GM18499 (cell line): Measurements from ENCODE around the gene AEN.

ENCODE experiments used
- ATAC-seq: cut with Tn5 transposase; IDR thresholded peaks from one replicate; pipeline ENCODE4 v1.9.1; 2021; ENCODE audit warnings: moderate number of reproducible peaks; ENCODE audit not compliant: insufficient read depth, unreplicated experiment

Gene AEN

DNA sequence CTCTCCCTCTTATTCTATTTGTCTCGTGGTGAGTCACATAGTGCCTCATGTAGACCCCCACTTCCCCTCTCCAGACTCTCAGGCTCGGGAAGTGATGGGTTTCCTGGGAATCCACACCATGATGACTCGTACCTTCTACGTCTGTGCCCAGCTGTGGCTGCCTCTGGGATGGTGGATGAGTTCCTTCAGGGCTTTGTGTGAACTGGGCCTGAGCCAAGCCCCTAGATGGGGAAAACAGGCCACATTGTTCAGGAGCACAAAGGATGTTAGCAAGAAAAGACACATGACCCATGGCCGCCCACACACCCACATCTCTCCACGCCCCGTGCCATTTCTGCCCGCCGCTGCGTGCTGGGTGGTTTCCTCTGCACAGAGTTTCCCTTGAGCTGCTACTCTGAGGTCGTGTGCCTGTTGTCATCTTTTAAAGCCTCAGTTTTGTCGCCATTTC is 28.2 kb downstream of the AEN start:
- ATAC-seq = no peak

DNA sequence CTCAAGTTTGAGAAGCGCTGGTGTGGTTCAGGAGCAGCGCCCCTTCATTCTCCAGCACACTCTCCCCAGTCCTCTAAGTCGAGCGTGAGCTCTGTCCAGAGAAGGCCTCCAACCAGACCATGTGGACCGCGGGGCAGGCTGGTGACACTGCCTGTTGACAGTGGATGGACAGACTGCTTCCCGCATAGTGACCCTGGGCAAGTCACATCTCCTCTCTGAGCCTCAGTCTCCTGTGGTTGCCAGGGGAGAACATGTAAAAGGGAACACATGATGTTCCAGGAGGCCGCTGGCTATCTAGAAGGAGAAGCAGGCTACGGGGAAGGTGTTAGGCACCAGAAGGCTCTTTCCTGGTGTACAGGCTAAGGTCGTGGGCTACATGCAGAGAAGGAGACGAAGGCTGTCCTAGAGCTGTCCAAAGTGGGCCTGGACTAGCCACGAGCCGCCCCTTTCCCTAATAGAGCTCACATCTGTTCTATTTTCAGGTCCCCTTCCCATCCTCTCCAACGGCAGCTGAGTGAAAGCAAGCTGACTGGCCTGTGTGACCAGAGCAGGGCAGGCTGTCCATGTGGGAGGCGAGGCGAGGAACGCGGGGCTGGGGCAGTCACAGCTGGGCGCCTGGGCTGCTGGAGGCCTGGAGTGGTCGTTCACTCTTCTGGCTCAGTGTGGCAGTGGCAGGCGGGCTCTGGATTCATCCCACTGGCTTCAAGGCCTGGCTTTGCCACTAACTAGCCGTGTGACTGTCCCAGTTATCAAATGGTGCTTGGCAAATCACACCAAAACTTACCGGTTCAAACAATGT is 28.8 kb downstream of the AEN start:
- no peak for ATAC-seq

DNA sequence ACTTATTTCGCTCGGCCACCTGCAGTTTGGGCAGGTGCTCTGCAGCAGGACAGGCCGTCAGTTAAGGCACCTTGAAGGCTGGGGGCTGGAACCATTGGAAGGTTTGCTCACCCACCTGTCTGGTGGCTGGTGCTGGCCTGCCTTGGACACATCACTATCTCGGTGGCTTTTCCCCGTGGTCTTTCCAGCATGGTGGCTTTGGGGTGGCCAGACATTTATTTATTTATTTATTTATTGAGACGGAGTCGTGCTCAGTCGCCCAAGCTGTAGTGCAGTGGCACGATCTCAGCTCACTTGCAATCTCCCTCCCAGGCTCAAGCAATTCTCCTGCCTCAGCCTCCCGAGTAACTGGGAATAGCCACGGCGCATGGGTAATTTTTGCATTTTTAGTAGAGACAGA is 29.4 kb downstream of the AEN start:
- no peak for ATAC-seq

DNA sequence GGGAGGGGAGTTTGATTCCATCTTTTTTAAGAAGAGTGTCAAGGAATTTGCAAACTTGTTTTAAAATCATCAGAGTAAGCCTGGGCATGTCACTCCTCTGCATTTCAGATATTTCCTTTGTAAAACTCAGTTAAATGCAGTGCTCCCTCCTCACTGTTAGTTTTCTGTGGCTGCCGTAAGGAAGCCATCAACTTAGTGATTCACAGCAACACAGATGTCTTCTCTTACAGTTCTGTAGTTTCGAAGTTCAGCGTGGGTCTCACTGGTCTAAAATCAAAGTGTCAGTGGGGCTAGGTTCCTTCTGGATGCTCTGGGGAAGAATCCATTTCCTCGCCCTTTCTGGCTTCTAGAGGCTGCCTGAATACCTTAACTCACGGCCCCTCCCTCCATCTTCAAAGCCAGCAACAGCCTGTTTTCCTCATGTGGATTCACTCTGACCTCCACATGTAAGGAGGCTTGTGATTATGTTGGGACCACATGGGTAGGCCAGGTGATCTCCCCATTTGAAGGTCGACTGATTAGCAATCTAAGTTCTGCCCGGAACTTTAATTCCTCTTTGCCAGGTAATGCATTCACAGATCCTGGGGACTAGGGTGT is 30.1 kb downstream of the AEN start:
- no peak for ATAC-seq

DNA sequence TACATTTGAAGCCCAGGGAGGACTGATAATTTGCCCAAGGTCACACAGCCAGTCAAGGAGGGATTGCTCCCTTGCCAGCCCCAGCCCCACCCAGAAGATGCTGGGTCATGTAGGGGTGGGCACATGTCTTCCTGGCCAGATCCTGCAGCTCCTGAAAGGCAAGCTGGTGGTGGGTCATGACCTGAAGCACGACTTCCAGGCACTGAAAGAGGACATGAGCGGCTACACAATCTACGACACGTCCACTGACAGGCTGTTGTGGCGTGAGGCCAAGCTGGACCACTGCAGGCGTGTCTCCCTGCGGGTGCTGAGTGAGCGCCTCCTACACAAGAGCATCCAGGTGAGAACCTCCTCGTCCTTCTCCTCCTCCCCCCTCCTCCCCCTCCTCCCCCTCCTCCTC is 30.8 kb downstream of the AEN start:
- ATAC-seq = no peak

DNA sequence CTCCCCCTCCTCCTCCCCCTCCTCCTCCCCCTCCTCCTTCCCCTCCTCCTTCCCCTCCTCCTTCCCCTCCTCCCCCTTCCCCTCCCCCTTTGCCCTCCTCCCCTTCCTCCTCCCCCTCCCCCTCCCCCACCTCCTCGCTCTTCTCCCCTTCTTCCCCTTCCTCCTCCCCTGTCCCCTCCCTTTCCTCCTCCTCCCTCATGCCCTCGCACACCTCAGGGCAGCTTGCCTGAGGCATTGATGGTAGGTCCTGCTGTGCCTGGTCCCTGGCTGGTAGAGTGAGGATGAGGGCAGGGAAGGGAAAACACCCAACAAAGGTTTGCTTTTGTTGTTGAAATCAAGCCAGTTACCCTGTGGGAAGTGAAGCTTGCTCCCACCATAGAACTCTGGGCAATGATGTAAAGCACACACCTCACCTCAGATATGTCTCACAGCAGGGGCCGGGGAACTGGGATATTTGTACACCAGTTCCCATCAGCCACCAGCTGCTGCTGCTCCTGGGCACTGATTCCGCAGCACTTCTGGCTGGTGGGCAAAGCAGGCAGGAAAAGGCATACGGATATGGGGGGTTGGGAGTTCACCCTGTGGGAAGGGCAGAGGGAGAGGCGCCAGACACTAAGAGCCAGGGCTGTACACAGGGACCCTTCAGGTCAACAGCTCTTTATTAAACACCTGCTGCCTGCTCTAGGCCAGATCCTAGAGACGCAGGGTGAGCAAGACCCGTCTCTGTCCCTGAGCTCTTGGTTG is 31.5 kb downstream of the AEN start:
- no peak for ATAC-seq

DNA sequence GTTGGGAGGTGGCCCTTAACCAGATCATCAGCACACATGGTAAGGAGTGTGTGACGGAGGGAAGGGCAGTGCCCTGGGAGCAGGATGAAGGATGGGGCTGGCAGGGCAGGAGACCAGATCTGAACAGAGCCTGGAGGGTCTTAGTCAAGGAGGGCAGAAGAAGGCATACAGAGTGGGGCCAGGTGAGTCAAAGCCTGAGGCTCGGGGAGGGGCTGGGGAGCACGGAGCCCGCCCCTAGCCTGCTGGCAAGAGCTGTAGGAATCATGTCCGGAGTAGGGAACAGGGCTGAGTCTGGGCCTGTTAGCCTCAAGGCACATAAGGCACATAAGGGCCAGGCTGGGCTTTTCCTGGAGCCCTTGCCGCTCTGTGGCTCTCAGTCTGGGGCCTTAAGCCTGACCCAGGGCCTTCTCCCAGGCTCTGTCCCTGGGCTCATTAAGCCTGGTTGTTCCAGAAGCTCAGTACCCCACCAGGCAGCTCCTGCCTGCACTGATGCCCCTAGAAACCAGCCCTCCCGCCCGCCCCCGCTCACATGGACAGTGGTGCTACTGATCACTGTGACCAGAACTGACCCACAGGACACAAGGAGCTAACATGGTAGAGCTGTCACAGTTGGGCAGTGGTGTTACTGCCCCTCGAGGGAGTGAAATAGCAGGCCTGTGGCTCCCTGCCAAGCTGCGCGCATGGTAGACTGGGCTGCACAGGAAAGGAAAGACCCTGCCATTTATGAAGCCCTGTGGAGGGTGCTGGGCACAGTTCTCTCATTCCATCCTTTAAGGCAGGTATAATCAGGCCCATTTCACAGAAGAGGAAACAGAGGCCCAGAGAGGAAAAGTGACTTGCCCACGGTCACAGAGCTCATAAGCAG is 32.3 kb downstream of the AEN start:
- no peak for ATAC-seq

DNA sequence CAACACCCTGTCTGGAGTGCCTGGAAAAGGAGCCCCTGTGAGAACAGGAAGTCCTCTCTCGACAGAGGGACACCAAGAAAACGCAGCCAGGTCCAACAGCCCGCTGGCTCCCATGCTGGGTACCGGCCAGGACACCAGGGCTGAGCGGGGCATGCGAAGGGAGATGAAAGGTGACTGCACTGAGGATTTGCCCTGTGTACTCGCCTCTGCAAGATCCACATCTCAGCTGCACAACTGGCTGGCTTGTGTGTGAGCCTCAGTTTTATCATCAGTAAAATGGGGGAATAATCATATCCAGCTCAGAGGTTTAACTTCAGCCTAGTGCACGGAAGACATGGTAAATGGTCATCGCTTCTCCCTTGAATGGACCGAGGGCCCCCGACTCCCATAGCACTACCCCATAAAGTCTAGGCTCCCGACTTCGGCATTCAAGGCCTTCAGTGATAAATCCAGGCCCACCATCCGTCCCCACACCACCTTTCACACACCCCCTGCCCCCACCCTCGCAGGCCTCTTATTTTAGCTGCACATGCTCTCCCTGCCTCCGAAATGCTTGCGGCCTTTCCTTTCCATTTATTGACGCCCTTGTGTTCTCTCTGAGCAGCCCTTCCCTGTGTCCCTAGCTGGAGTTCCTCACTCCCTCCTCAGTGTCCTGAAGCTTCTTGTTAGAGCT is 33.4 kb downstream of the AEN start:
- no peak for ATAC-seq

DNA sequence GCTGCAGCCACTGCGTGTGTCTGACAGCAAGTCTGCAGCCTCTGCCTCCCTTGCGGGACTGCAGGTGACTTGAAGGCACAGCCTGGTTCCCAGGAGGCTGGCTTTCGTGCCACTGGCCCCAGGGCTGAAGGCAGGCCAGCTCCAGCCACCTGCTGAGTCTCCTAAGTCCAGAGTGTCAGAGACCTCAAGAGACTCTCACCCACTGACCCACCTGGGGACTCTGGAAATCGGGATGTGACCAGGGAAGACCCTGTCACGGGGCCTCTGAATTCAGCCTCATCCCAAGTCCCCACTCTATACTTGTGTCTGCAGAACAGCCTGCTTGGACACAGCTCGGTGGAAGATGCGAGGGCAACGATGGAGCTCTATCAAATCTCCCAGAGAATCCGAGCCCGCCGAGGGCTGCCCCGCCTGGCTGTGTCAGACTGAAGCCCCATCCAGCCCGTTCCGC is 34.0 kb downstream of the AEN start:
- no peak for ATAC-seq

DNA sequence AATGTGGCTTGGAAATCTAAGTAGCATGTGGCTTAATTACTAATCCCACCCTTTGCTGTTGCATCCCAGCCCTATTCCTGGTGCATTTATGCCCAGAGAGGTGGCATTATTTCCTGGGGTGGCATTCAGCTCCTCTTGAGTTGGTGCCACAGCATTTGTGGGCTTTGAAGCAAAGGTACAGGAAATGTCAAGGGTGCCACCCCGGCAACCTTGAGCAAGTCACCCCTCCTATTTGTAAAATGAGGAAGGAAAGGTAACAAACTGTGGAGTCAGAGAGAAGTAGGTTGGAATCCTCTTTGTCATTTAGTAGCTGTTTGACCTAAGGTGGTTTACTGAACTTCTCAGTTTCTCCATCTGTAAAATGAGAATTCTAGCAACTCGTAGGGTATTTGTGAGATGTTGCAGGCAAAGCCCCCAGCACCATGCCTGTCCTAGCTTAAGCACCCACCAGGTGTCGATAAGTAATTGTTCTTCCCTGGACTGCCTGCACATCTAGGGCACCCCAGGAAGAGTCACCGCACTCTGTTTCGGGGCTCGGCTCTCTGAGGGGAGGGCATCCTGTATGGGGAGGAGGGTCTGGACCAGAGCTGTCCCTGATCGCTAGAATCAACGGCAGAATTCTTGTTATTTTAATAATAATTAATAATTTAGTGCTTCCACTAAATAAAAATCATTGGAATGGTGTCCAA is 34.8 kb downstream of the AEN start:
- ATAC-seq = no peak

DNA sequence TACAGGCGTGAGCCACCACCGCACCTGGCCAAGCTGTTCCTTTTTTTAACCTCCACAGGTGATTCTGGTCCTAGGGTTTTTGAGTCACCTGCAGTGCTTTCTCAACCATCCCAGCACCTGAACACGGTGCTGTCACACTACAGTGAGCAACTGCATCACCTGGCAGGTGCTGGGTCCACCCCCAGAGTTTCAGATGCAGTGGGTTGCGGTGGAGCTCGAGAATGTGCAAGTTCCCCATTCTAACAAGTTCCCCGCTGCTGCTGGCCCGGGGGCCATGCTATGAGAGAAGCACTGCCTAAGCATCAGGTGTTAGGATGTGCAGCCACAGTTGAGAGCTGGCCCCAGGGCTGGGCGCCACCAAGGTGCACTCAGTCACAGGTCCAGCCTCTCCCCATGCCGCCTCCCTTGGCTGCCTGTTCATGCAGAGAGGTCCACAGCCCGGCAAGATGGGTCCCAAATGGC is 35.7 kb downstream of the AEN start:
- ATAC-seq = peak; percentile 88

DNA sequence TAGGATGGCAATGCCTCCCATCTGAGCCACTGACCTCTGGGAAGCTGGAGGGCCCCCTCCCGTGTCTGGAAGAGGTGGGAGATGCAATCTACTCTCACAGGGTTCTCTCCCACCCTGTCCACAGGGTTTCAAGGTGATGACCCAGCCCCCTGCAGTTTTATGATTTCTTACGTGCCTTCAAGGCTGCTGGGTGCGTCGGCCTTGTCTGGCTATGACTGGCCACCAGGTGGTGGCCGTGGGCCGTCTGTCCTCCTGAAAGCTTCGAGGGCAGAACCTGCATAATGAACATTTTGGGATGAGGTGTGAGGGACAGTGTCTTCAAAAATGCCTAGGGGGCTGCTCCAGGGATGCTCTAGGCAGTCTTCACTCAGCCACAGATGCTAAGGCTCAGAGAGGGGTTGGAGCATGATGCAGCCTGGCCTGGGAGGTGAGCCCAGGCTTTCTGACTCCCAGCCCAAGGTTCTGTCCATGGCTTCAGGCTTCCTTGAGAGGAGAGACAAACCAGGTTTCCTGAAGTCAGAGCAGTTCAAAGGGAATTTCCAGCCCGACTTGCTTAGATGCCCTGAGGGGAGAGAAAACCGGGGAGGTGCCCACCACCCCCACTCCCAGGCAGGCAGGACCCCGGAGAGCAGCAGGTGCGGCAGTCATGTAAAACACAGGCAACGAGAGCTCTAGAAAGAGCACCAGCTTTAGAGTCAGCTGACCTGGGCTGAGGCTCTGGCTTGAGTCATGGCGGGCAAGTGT is 36.4 kb downstream of the AEN start:
- no peak for ATAC-seq

DNA sequence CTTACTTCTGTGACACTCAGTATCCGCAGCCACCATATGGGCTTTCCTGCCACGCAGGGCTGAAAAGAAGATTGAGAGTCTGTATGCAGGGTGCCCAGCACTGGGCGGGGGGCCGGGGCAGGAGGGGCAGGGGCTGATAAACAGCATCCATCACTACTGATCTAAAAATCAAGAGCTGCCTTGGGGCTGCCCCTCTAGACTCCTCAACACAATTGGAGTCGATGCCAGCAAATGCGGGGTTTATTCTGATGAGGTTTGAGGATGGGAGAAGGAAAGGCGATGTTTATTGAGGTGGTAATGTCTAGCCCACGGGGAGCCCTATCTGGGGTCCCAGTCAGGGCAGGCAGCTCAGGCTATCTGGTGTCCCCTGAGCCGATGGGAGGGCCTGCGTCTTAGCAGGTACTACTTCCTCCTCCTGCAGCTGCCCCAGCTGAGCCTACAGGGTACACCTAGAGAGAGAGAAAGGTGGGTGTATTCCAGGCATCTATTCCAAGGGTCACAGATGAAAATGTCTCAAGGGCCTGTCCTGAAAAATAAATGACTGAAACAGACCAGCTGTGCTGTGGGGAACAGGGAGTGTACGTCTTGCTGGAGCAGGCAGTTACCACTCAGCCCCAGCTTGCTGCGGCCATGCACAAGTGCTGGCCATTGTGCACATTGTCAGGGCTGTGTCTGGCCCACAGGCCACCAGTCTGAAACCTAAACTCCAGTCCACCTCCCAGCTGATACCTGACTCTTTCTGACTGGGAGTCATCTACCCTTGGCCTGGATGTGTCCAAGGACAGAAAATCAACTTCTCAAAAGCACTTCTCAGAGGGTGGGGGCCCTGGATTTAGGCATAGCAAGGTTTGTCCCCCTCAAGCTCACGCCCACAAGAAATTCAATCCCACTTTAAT is 37.2 kb downstream of the AEN start:
- ATAC-seq = no peak

DNA sequence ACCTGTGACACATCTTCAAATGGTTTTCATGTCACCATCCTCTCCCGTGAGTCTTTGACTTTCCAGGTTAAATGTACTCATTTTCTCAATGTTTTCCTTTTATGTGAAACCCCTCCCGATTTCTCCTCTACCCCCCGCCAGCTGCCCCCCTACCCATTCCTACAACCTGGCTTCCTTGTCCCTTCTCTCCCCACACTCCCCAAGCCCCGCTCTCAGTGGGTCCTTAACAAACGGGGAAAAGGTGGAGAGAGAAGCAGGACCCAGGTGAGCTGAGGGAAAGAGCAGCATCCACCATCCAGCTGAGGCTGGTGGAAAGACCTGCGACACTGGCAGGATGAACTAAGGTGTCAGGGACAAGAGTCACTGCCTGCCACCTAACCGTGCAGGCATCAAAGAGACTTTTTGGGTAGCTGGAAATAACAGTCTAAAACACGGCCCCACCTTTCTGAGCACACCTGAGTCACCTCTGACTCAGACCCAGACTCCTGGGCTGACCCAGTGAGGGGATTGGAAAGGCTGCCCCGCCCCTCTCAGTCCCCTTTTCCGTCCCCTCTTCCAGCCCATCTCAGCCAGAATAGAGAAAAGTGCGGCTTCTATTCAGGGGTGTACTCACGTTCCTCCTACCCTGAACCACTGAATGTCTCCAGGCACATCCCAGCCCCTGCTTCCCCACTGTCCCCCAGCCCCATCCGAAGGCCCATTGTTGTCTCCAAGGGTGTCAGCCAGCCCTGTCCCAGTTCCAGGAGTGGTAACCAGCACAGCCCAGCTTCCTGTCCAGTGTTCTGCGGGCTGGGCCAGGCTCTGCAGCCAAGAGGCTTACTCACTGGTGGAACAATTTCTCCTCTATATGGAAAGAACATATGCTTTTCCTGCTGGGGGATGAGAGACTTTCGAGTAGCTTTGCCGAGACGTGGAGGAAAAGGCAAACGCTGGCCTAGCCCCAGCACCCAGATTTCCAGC is 38.1 kb downstream of the AEN start:
- ATAC-seq = no peak

DNA sequence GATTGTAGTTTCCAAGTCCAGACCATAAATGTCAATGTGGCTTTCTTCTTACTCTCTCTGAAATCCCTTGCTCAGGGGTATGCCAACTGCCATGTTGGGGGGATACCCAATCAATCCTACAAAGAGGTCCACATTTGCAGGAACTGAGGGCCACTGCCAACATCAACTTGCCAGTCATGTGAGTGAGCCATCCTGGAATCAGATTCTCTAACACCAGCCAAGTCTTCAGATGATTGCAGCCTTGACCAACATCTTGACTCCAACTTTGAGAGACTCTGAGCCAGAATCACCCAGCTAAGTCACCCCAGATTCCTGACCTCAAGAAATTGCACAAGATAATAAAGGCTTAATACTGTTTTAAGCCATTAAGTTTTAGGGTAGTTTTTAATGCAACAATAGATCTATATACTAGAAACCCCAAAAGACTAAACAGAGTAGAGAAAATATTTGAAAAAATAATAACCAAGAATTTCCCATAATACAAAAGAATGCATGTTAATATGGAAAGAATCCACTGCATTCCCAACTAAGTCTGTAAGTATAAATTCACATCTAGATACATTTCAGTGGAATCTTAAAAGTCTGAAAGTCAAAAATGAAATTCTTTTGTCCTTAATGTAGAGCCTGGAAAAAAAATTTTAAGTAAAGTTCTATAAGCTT is 40.0 kb downstream of the AEN start:
- ATAC-seq = no peak
